GM12801 (cell line): ENCODE measurements around the gene ROR2.

ENCODE experiments used
- TF ChIP-seq, protein P1 (sequence below): IDR thresholded peaks from one replicate; pipeline ENCODE4 v1.5.1; 2011; ENCODE audit warnings: control low read depth; ENCODE audit not compliant: insufficient read length; ENCODE audit errors: extremely low read depth

Gene ROR2

DNA sequence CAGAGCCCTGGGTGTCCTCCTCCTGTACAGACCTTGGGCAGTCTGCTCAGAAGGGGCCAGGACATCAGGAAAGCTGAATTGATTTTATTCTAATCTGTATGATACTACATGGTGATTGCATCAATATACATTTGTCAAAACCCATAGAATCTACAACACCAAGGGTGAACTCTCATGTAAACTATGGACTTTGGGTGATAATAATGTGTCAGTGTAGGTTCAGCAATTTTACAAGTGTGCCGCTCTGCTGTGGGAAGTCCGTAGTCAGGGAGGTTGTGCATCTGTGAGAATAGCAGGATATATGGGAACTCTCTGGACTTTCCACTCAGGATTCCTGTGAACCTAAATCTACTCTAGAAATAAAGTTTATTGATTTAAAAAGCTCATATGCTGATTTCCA lies 371.1 kb downstream of the ROR2 start:
- TF ChIP-seq, protein P1, sequence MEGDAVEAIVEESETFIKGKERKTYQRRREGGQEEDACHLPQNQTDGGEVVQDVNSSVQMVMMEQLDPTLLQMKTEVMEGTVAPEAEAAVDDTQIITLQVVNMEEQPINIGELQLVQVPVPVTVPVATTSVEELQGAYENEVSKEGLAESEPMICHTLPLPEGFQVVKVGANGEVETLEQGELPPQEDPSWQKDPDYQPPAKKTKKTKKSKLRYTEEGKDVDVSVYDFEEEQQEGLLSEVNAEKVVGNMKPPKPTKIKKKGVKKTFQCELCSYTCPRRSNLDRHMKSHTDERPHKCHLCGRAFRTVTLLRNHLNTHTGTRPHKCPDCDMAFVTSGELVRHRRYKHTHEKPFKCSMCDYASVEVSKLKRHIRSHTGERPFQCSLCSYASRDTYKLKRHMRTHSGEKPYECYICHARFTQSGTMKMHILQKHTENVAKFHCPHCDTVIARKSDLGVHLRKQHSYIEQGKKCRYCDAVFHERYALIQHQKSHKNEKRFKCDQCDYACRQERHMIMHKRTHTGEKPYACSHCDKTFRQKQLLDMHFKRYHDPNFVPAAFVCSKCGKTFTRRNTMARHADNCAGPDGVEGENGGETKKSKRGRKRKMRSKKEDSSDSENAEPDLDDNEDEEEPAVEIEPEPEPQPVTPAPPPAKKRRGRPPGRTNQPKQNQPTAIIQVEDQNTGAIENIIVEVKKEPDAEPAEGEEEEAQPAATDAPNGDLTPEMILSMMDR: no peak

DNA sequence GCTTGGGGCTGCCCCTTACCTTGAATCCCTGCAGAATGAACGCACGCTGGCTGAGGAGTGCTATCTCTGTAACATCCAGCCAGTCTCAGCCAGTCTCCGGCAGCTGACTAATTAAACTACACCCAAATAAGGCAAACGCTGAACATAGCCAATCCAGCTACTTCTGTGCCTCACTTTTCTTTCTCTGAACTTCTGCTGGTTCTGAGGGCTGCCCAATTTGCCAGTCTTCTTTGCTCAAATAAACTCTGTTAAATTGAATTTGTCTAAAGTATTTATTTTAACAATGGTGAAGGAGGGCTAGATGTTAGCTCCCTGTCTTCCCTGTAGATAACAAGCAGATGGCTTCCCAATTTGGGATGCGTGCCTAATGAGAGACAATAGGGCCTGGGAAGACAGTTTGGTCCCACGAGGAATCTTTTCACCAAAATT lies 372.4 kb downstream of the ROR2 start:
- TF ChIP-seq, protein P1: no peak

DNA sequence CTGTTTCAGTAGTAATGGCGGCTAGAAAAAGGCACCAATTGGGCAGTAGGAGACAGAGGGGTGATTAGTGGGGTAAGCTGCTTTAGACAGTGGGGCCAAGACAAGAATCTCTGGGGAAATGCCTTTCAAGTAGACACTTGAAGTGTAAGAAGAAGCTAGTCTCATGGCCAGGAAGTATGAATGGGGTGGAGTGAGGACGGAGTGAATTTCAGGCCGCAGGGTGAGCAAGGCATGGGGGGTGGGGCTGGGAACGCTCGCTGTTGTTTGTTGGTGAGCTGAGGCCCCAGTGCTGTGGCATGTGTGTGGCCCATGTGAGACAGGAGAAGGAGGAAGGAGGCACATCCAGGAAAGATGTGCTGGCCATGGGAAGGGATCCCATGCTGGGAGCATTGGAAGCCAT lies 377.2 kb downstream of the ROR2 start:
- TF ChIP-seq, protein P1: no peak

DNA sequence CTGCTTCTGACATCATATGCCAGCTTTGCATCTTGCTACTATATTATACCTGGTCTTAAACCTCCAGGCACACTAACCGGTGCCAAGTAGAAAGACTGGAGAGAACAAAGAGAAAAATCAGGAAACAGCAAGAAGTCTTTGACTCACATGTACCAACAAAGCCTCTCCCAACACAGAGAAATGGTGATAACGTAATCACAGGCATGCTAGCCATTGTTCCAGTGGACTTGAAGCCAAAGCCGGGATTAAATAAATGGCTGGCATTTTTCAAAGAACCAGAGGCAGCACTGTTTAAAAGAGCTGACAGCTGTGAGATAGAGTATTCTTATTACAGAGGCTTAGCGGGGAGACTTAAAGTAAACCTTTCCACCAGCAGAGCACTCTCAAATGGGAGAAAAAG lies 378.0 kb downstream of the ROR2 start:
- TF ChIP-seq, protein P1: no peak

DNA sequence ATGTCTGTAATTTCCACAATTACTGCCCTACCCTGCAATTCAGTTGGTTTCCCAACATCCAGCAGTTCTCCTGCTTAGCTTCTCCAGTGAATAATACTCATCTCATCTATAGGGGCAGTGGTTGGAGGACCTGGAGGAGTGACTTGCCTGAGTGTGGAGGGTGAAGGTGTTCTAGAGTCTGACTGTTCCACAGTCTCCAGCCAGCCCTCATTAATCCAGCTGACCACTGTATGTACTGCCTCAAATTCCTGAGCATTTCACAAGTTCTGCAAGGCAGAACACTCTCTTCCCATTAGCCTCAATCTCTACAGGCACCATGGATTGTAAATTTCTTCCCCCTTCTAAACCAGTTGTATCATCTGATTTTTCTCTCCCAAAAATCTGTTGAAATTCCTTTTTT lies 379.0 kb downstream of the ROR2 start:
- TF ChIP-seq, protein P1: no peak

DNA sequence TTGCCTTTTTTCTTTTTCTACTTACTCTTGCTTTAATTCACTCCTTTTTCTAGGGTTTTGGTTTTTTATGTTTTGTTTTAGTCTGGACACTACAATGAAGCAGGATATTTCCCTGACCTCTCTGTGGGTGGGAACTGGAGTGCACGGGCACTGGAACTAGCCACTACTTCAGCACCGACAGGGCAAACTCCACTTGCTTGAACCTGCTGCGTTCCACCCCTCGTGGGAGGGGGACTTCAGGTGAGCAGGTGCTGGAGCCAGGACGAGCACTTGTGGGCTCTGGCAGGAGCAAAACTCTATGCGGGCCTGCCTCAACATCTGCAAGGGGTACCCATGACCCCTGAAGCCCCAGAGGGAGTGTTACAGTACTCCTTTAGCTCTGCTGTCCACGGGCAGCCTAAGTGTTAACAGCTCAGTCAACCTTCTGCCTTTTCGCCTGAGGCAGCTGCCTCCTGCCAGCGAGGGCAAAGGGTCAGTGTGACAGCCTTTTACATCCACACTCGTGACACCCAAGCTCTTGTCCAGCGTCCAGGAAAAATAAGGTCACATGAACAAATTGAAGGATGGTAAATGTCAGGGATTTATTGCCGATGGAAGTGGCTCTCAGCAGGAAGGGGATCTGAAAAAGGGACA lies 382.3 kb downstream of the ROR2 start:
- TF ChIP-seq, protein P1: no peak

DNA sequence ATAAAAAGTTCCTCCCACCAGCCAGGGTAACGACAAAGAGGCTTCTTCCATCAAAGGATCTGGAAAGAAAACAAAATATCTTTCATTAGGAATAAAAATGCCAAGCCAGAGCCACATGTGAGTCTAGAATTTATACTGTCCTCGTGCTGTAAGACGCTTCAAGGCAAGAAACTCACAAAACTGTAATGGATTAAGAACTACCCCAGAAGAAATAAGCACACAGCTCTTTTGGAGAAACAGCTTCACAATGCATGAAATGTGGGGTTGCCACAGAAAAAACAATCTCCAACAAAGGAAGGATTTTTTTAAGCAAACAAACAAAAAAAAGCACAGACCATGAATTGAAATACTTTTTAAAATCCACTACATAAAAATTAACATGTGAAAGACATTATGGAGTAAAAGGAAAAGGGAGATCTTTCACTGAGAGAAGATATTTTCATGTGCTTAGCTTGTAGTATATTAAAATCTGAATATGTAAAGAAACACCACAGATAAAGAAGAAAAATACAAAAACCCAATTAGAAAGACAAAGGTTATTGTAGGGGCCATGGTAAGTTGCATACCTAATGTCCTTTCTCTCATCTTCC lies 385.9 kb downstream of the ROR2 start:
- TF ChIP-seq, protein P1: no peak
